Activated naive CD4-positive, alpha-beta T cell treated with anti-CD3 and anti-CD28 coated beads for 36 hours (primary cell): ENCODE measurements around the gene ZFP57. TPM values are rescaled to one million over a fixed set of nuclear protein-coding genes. Genes with fewer than 3 reads are reported as not detected.

Source experiments
- CTCF ChIA-PET: fragments of 350-600 bp; sonication (Branson Sonifier 250); formaldehyde crosslinking; loops from one replicate; lab custom pipeline; 2021; ENCODE audit warnings: antibody characterized with exemption; lab: Charles Lee
- DNase-seq: peaks from one replicate; pipeline ENCODE4 v3.0.0-alpha.2; 2020
- H3K27ac Mint-ChIP-seq: one replicate; pipeline ENCODE4 v1.8.0; 2021; ENCODE audit warnings: mild to moderate bottlenecking, mixed read lengths
- H3K27me3 Mint-ChIP-seq: one replicate; pipeline ENCODE4 v1.8.0; 2021; ENCODE audit warnings: low read depth, mixed read lengths
- H3K36me3 Mint-ChIP-seq: one replicate; pipeline ENCODE4 v1.8.0; 2021; ENCODE audit warnings: low read depth, mixed read lengths
- H3K4me1 Mint-ChIP-seq: one replicate; pipeline ENCODE4 v1.8.0; 2021; ENCODE audit warnings: low read depth, mixed read lengths
- H3K4me3 Mint-ChIP-seq: one replicate; pipeline ENCODE4 v1.8.0; 2021; ENCODE audit warnings: mild to moderate bottlenecking, moderate library complexity, mixed read lengths
- H3K9me3 Mint-ChIP-seq: one replicate; pipeline ENCODE4 v1.8.0; 2021; ENCODE audit warnings: mixed read lengths
- intact Hi-C: fragments of 100-400 bp; cut with micrococcal nuclease; formaldehyde crosslinking; loops from one replicate; pipeline ENCODE4 v1.15.1; 2023
- total RNA-seq, 2 experiments: library from RNA; stranded (reverse); gene quantifications; one replicate each; pipeline ENCODE4 v1.2.3, GENCODE V29; 2021

The ZFP57 gene
- not detected for total RNA-seq

GRCh38 chr6:29680904-29681303 is at the start of gene ZFP57:
TSS of gene ZFP57 (minus strand) at chr6:29681152. CDS start at chr6:29677003, 4,149 bp downstream.
- no peaks in the 10 kb centered on the region for H3K9me3 Mint-ChIP-seq
- CTCF ChIA-PET: interaction anchor here (2.0 kb wide), 1 partner anchor 57 kb away, joined by 5 read pairs; no protein-coding TSS in a partner anchor
- no peak within 1 kb of the TSS for H3K27ac Mint-ChIP-seq
- intact Hi-C loops: no loop called here
- no peaks in the 10 kb centered on the region for H3K27me3 Mint-ChIP-seq
- H3K36me3 Mint-ChIP-seq: no peaks in the 10 kb centered on the region
- peaks cover 10% of the 10 kb centered on the region for H3K4me1 Mint-ChIP-seq
- H3K4me3 Mint-ChIP-seq: no peak within 1 kb of the TSS
- no peak for DNase-seq

GRCh38 chr6:29730575-29731126 is 49.7 kb upstream of the ZFP57 start:
- H3K27me3 Mint-ChIP-seq: no peaks in the 10 kb centered on the region
- peaks cover 29% of the 10 kb centered on the region for H3K36me3 Mint-ChIP-seq
- CTCF ChIA-PET: no interaction called here
- peaks cover 48% of the 10 kb centered on the region for H3K4me1 Mint-ChIP-seq
- H3K27ac Mint-ChIP-seq: no peak overlapping the region
- intact Hi-C loops: no loop called here
- DNase-seq: no peak
- H3K4me3 Mint-ChIP-seq: no peak overlapping the region
- no peaks in the 10 kb centered on the region for H3K9me3 Mint-ChIP-seq

GRCh38 chr6:29729774-29730328 is 48.9 kb upstream of the ZFP57 start:
- Mint-ChIP-seq H3K4me1 (peaks cover 56% of the 10 kb centered on the region), H3K27ac (no peak overlapping the region), H3K36me3 (peaks cover 37% of the 10 kb centered on the region), H3K4me3 (no peak overlapping the region), H3K27me3 (no peaks in the 10 kb centered on the region), H3K9me3 (no peaks in the 10 kb centered on the region)
- CTCF ChIA-PET: no interaction called here
- no peak for DNase-seq
- intact Hi-C loops: no loop called here

GRCh38 chr6:29728875-29729270 is 47.9 kb upstream of the ZFP57 start:
- intact Hi-C loops: no loop called here
- H3K4me3 Mint-ChIP-seq: no peak overlapping the region
- H3K27ac Mint-ChIP-seq: no peak overlapping the region
- no peak for DNase-seq
- H3K9me3 Mint-ChIP-seq: no peaks in the 10 kb centered on the region
- no peaks in the 10 kb centered on the region for H3K27me3 Mint-ChIP-seq
- peaks cover 47% of the 10 kb centered on the region for H3K36me3 Mint-ChIP-seq
- H3K4me1 Mint-ChIP-seq: peaks cover 55% of the 10 kb centered on the region
- CTCF ChIA-PET: interaction anchor here (2.9 kb wide), 1 partner anchor 9 kb away, joined by 13 read pairs; no protein-coding TSS in a partner anchor

- H3K27ac Mint-ChIP-seq: peak overlapping the region; percentile 46
- CTCF ChIA-PET: interaction anchor here (0.8 to 2.9 kb wide), 4 partner anchors 9 to 120 kb away, joined by 3 to 13 read pairs (median 6); no protein-coding TSS in a partner anchor
- peaks cover 48% of the 10 kb centered on the region for H3K36me3 Mint-ChIP-seq
- no peaks in the 10 kb centered on the region for H3K9me3 Mint-ChIP-seq
- H3K4me1 Mint-ChIP-seq: peaks cover 54% of the 10 kb centered on the region
- no peak overlapping the region for H3K4me3 Mint-ChIP-seq
- H3K27me3 Mint-ChIP-seq: no peaks in the 10 kb centered on the region
- DNase-seq: no peak
- intact Hi-C loops: no loop called here
These were observed 47.4 kb upstream of the ZFP57 start for GRCh38 chr6:29728173-29728874.

GRCh38 chr6:29727637-29728036 is 46.7 kb upstream of the ZFP57 start:
- H3K4me3 Mint-ChIP-seq: no peak overlapping the region
- CTCF ChIA-PET: interaction anchor here (0.8 to 2.9 kb wide), 6 partner anchors 10 to 120 kb away, joined by 3 to 13 read pairs (median 5); no protein-coding TSS in a partner anchor
- peak overlapping the region; percentile 46 for H3K27ac Mint-ChIP-seq
- peaks cover 56% of the 10 kb centered on the region for H3K4me1 Mint-ChIP-seq
- H3K9me3 Mint-ChIP-seq: no peaks in the 10 kb centered on the region
- DNase-seq: no peak
- H3K36me3 Mint-ChIP-seq: peaks cover 48% of the 10 kb centered on the region
- intact Hi-C loops: no loop called here
- no peaks in the 10 kb centered on the region for H3K27me3 Mint-ChIP-seq

- Mint-ChIP-seq H3K4me1 (peaks cover 63% of the 10 kb centered on the region), H3K4me3 (peak overlapping the region; percentile 90), H3K9me3 (no peaks in the 10 kb centered on the region), H3K27ac (no peak overlapping the region), H3K36me3 (peaks cover 48% of the 10 kb centered on the region), H3K27me3 (no peaks in the 10 kb centered on the region)
- no peak for DNase-seq
- CTCF ChIA-PET: interaction anchor here (1.1 to 2.9 kb wide), 6 partner anchors 11 to 77 kb away, joined by 5 to 13 read pairs (median 6); no protein-coding TSS in a partner anchor
- intact Hi-C loops: no loop called here
These were observed 45.7 kb upstream of the ZFP57 start for GRCh38 chr6:29726571-29727194.

- H3K27me3 Mint-ChIP-seq: no peaks in the 10 kb centered on the region
- intact Hi-C loops: no loop called here
- H3K4me1 Mint-ChIP-seq: peaks cover 61% of the 10 kb centered on the region
- H3K4me3 Mint-ChIP-seq: peak overlapping the region; percentile 90
- peak overlapping the region; percentile 97 for H3K27ac Mint-ChIP-seq
- no peaks in the 10 kb centered on the region for H3K9me3 Mint-ChIP-seq
- CTCF ChIA-PET: interaction anchor here (0.6 to 2.9 kb wide), 9 partner anchors 11 to 85 kb away, joined by 3 to 13 read pairs (median 5); no protein-coding TSS in a partner anchor
- DNase-seq: no peak
- peaks cover 48% of the 10 kb centered on the region for H3K36me3 Mint-ChIP-seq
These were observed 45.0 kb upstream of the ZFP57 start for GRCh38 chr6:29726001-29726400.

- Mint-ChIP-seq H3K27me3 (no peaks in the 10 kb centered on the region), H3K4me1 (peaks cover 57% of the 10 kb centered on the region), H3K36me3 (peaks cover 48% of the 10 kb centered on the region), H3K4me3 (peak overlapping the region; percentile 90), H3K9me3 (no peaks in the 10 kb centered on the region), H3K27ac (peak overlapping the region; percentile 97)
- intact Hi-C loops: loop anchor here (1.0 to 5.0 kb wide), 4 partner anchors 28 to 217 kb away; partner anchors contain the start of gene HLA-A
- CTCF ChIA-PET: interaction anchor here (1.1 to 1.4 kb wide), 7 partner anchors 12 to 72 kb away, joined by 3 to 7 read pairs (median 5); no protein-coding TSS in a partner anchor
- DNase-seq: no peak
These were observed 44.3 kb upstream of the ZFP57 start for GRCh38 chr6:29724937-29725869.

- Mint-ChIP-seq H3K4me1 (peaks cover 57% of the 10 kb centered on the region), H3K9me3 (no peaks in the 10 kb centered on the region), H3K27me3 (no peaks in the 10 kb centered on the region), H3K27ac (peak overlapping the region; percentile 97), H3K36me3 (peaks cover 48% of the 10 kb centered on the region), H3K4me3 (peak overlapping the region; percentile 90)
- CTCF ChIA-PET: no interaction called here
- DNase-seq: peak; percentile 87
- intact Hi-C loops: loop anchor here (1.0 to 5.0 kb wide), 6 partner anchors 25 to 337 kb away; partner anchors contain the start of genes HLA-A and POLR1H
These were observed 43.0 kb upstream of the ZFP57 start for GRCh38 chr6:29723666-29724588.
